ENCODE results near the gene LRRTM4.

- TF ChIP-seq, protein P1, sequence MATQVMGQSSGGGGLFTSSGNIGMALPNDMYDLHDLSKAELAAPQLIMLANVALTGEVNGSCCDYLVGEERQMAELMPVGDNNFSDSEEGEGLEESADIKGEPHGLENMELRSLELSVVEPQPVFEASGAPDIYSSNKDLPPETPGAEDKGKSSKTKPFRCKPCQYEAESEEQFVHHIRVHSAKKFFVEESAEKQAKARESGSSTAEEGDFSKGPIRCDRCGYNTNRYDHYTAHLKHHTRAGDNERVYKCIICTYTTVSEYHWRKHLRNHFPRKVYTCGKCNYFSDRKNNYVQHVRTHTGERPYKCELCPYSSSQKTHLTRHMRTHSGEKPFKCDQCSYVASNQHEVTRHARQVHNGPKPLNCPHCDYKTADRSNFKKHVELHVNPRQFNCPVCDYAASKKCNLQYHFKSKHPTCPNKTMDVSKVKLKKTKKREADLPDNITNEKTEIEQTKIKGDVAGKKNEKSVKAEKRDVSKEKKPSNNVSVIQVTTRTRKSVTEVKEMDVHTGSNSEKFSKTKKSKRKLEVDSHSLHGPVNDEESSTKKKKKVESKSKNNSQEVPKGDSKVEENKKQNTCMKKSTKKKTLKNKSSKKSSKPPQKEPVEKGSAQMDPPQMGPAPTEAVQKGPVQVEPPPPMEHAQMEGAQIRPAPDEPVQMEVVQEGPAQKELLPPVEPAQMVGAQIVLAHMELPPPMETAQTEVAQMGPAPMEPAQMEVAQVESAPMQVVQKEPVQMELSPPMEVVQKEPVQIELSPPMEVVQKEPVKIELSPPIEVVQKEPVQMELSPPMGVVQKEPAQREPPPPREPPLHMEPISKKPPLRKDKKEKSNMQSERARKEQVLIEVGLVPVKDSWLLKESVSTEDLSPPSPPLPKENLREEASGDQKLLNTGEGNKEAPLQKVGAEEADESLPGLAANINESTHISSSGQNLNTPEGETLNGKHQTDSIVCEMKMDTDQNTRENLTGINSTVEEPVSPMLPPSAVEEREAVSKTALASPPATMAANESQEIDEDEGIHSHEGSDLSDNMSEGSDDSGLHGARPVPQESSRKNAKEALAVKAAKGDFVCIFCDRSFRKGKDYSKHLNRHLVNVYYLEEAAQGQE (IDR thresholded peaks at IDR 0.05; ENCODE audit: insufficient read depth in 1 of 2, low read depth in 2 of 2, low read length in 1 of 2), result no peak
- TF ChIP-seq CTCF (IDR thresholded peaks at IDR 0.05) (no peak), POLR2AphosphoS5 (IDR thresholded peaks at IDR 0.05; ENCODE audit: low read depth, low read length) (no peak), SIN3A (IDR thresholded peaks at IDR 0.05; ENCODE audit: borderline replicate concordance, insufficient read depth, low read depth, low read length) (no peak), TCF7L2 (IDR thresholded peaks at IDR 0.05; ENCODE audit: low read depth, low read length) (no peak)
Measured at GRCh38 chr2:76965772-76966171, 556.4 kb downstream of the LRRTM4 start.
